COLO829 (cell line): ENCODE data around the gene EXOC1L.

Experiments
- DNase-seq: peaks from one replicate; pipeline ENCODE4 v3.0.0; 2012; ENCODE audit warnings: low spot score

Gene EXOC1L

DNA sequence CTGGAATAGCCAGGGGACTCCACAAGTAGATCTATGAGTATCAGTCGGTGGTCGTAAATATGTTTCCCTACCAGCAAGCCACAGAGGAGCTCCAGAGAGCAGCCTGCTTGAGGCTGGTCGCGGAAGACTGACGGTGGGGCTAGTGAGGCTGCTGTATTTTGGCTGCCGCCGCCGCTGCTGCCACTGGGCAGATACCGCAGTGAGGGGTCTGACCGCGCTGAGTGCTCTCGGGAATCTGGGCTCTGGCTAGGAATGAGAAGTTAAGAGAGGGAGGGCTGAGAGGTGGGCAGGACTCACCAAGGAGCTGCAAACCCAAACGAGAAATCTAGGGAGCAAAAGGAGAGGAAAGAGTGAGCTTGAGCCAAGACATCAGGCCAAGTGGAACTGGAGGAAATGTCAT is at the start of gene EXOC1L:
EXOC1L (plus strand) TSS at position 157 of the 400 bp plus-strand sequence; CDS start at position 394, 237 bp downstream.
- DNase-seq, result no peak

- DNase-seq, result no peak
Measured at GRCh38 chr4:55770662-55771061, 48.9 kb upstream of the EXOC1L start.

- DNase-seq, result no peak
Measured at GRCh38 chr4:55781341-55781740, 38.2 kb upstream of the EXOC1L start.

DNA sequence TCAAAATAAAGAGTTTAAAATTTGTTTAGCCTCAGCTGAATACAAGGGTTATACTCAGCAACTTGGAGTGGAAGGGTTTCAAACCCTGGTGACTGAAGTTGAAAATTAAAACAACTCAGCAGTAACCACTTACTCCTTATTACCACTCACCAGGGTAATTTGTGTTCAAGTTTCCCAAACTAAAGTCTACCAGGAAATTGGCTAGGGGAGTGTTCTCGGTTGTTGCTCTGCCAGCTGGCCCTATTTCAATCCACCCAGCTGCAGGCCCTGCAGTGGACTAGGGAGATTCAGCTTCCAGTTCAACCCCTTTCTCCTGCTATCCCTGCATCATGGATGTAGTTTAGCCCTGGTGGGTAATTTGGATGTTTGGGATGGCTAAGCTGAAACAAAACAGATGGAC is 37.8 kb upstream of the EXOC1L start:
- DNase-seq, result no peak

DNA sequence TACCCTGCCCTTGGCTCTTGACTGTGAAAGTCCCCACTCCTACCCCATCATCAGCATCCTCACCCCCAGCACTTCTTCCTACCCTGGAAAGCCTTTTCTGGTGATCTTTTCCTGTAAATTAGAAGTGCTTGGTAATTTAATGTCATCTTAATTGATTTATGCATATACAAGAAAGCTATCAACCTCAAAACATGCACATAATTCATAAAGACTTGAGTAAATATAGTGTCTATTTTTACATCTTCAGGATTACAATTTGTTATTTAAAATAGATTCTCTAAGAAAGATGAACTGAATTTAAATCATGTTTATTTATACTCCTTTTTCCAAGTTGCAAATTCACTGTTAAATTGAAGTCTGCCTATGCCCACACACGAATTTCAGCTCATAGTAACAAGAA is 36.0 kb upstream of the EXOC1L start:
- DNase-seq, result no peak

DNA sequence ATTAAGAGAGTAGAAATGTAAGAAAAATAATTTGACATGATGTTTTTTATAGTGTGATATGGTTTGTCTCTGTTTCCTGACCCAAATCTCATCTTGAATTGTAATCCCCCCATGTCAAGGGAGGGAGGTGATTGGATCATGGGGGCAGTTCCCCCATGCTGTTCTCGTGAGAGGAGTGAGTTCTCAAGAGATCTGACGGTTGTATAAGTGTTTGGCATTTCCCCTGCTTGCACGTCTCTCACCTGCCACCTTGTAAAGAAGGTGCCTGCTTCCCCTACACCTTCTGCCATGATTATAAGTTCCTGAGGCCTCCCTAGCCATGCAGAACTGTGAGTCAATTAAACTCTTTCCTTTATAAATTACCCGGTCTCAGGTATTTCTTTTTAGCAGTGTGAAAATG is 34.8 kb upstream of the EXOC1L start:
- no peak for DNase-seq

GRCh38 chr4:55791666-55792065 is 27.9 kb upstream of the EXOC1L start:
- peak; percentile 50 for DNase-seq

- no peak for DNase-seq
Measured at GRCh38 chr4:55793479-55793878, 26.1 kb upstream of the EXOC1L start.

DNA sequence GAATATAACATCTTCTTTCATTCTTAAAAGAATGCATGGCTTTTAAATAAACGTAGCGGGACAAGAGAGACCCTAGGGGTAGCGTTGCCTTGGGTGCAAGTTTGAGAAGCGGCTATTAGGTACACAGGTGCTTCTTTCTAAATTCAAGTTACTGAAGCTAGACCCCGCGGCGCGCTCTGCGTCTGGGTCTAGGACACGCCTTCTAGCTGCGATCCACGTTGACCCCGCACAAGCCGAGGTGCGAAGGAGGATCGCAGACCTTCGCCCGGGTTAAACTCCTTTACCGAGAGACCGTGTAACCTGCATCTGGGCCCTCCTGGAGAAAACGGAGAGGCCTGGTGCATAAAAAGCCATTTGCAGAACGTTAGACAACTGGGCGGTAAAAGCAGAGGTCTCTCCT is 25.5 kb upstream of the EXOC1L start:
- DNase-seq, result no peak

DNA sequence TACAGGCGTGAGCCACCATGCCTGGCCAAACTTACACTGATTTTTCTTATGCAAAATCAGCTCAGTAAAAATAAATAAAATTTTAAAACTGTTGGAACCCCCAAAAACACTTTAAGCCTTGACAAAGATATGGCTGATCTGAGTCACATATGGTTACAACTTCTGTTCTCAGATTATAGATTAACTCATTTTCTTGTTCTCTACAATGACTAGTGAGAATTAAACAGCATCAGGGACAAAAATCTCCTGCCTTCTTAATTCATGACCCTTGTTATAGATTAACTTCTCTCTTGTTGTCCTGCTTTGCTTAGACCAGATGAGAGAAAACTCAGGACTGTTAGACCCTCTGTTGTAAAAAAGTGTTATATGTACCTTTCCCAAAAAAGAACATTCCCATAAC is 24.2 kb upstream of the EXOC1L start:
- DNase-seq, result no peak

DNA sequence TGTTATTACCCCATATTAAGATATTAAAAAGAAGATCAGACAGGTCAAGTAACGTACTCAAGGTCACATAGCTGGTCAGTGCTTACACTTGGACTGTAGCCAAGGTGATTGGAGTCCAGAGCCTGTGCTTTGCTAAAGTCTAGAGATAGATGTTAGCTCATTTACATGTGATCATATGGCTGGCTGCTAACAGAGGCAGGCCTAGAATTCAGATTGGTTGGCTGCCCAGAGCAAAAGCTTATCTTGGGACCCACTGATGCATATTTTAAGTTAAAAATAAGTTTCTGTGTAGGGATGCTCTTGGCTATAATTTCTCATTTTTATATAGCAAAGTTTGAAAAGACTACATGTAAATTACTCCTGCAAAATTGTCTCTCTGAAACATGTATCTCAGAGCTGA is 18.1 kb upstream of the EXOC1L start:
- no peak for DNase-seq

DNA sequence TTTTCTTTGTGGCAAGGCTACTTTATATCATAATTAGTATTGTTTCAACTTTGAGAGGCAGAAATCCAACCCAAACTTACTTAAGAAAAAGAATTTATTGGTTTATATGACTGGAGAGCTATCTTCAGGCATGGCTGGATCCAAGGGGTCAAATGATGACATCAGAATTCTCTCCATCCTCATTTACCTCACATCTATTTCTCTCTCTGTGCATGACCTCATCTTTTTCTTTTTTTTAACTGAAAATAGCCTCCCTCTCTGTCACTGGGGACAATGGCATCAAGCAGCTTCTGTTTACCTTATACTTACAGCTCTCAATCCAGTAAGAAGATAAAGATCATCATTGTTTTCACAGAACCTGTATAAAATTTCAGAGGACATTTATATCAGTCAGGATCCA is 12.0 kb upstream of the EXOC1L start:
- no peak for DNase-seq

- no peak for DNase-seq
Measured at GRCh38 chr4:55808186-55808585, 11.4 kb upstream of the EXOC1L start.

GRCh38 chr4:55808632-55809031 is 11.0 kb upstream of the EXOC1L start:
- no peak for DNase-seq

DNA sequence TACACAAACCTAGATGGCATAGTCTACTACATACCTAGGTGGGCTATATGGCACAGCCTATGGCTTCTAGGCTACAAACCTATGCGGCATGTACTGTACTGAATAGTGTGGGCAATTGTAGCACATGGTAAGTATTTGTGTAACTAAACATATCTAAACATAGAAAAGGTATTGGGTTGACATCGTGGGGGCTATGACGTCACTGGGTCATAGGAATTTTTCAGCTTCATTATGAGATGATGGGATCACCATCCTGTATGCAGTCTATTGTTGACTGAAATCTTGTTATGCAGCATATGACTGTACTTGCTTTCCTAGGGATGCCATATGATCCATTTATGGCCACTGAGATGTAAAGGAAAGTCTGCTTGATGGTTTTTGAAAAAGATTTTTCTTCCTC is 1.9 kb upstream of the EXOC1L start:
- no peak for DNase-seq

DNA sequence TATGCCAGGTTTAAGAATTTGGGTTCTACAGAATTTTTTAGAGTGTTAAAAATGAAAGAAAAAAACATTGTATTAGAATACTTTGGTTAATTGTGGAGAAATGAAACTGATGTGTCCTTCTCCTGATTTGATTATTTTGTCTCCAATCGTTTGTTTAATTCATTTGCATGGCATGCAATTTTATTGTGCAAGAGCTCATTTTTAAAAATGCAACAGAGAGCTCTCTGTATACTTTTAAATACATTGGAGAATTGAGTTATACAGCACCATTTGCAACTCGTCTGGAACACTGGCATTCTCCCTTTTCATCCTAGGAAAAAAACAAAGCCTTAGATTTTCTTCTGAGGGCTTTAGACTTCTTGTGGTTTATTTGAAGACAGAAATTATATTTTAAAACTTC is 689 bp downstream of the EXOC1L start:
- no peak for DNase-seq

- DNase-seq, result no peak
Measured at GRCh38 chr4:55822329-55822728, 2.7 kb downstream of the EXOC1L start.

GRCh38 chr4:55824865-55825264 is 5.3 kb downstream of the EXOC1L start:
- no peak for DNase-seq

GRCh38 chr4:55826986-55827385 is 7.4 kb downstream of the EXOC1L start:
- no peak for DNase-seq

DNA sequence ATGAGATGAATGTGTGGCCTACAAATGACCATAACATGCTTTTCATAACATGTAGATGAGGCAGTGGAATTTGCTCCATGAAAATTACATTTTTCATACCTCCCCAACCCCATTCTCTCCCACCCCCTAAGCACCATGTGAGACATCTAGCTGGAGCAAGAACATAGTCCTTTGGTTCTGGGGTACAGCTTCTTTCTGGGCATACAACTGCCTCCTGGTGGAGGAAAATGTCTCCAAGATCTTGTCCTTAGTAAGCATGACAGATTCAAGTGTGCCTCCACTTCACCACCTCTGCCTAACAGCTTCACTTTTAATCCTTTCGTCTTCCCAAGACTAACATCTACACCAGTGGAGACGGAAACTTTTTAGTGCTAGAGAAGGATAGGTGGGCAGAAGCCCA is 8.0 kb downstream of the EXOC1L start:
- no peak for DNase-seq

GRCh38 chr4:55830048-55830447 is 10.5 kb downstream of the EXOC1L start:
- no peak for DNase-seq

DNA sequence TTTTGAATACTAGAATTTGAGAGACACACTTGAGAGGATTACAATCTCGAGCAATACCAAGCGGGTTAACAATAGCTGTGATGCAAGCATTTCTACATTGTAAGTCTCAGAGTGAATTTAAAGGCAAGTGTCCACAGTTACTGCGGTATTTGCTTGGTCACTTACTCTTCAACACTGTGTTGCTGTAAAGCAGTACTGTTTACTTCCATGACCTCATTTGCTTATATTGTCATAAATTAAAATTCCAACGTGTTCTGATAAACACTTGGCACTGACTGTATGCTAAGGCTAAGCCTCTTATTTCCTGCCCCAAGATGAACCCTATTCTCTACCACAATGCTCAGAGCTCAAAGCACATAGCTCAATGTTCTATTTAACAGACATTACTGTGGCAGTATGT is 11.1 kb downstream of the EXOC1L start:
- DNase-seq, result no peak

- DNase-seq, result no peak
Measured at GRCh38 chr4:55834086-55834795, 14.7 kb downstream of the EXOC1L start.

- no peak for DNase-seq
Measured at GRCh38 chr4:55837903-55838302, 18.3 kb downstream of the EXOC1L start.

DNA sequence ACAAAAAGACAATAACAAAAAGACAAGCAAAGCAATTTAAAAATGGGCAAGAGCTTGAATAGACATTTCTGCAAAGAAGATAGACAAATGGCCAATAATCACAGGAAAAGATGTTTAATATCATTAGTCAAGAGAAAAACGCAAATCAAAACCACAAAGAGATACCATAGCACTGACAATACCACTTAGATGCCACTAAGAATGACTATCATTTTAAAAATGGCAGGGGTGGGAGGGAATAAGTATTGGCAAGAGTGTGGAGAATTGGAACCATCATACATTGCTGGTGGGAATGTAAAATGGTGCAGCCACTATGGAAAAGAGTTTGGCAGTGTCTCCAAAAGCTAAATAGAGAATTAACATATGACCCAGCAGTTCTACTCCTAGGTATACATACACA is 18.8 kb downstream of the EXOC1L start:
- DNase-seq, result no peak
